ENCODE measurements around the gene GCDH. TPM values are rescaled to one million over a fixed set of nuclear protein-coding genes. Genes with fewer than 3 reads are reported as not detected.

The GCDH gene
- total RNA-seq, 3 donors from 2014 or later, result 24.2 to 27.2 (median 24.7) TPM

GRCh38 chr19:12875086-12875485 lies 15.9 kb upstream of the GCDH start:
- TF ChIP-seq, protein P1, sequence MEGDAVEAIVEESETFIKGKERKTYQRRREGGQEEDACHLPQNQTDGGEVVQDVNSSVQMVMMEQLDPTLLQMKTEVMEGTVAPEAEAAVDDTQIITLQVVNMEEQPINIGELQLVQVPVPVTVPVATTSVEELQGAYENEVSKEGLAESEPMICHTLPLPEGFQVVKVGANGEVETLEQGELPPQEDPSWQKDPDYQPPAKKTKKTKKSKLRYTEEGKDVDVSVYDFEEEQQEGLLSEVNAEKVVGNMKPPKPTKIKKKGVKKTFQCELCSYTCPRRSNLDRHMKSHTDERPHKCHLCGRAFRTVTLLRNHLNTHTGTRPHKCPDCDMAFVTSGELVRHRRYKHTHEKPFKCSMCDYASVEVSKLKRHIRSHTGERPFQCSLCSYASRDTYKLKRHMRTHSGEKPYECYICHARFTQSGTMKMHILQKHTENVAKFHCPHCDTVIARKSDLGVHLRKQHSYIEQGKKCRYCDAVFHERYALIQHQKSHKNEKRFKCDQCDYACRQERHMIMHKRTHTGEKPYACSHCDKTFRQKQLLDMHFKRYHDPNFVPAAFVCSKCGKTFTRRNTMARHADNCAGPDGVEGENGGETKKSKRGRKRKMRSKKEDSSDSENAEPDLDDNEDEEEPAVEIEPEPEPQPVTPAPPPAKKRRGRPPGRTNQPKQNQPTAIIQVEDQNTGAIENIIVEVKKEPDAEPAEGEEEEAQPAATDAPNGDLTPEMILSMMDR (IDR thresholded peaks at IDR 0.05), result no peak
- no peak for ATAC-seq
- DNase-seq, result no peak
- no peaks in the 10 kb centered on the region for H3K36me3 ChIP-seq (ENCODE audit: low read depth)
- no peak overlapping the region for H3K4me3 ChIP-seq
- H3K9me3 ChIP-seq, result no peaks in the 10 kb centered on the region
- intact Hi-C loops (cut with DNase I, micrococcal nuclease), result no loop called here
- peaks cover 3% of the 10 kb centered on the region for H3K4me1 ChIP-seq (ENCODE audit: low read depth)

- intact Hi-C loops (cut with DNase I, micrococcal nuclease), result loop anchor here in 1 of 2 donors (10.0 kb wide), 1 partner anchor 64 kb away; the partner anchor contains the start of gene RAD23A
- Histone ChIP-seq H3K4me1 (ENCODE audit: low read depth) (peaks cover 18% of the 10 kb centered on the region), H3K9me3 (peaks cover 8% of the 10 kb centered on the region), H3K4me3 (peak overlapping the region; percentile 63), H3K36me3 (ENCODE audit: low read depth) (no peaks in the 10 kb centered on the region)
- TF ChIP-seq, protein P1 (IDR thresholded peaks at IDR 0.05), result no peak
- peak in 2 of 3 donors; percentile 30 to 70 for DNase-seq
- ATAC-seq, result peak; percentile 16
These were observed 10.3 kb upstream of the GCDH start for GRCh38 chr19:12880551-12881171.

- intact Hi-C loops (cut with DNase I, micrococcal nuclease), result loop anchor here in 1 of 2 donors (10.0 kb wide), 1 partner anchor 64 kb away; the partner anchor contains the start of gene RAD23A
- H3K36me3 ChIP-seq (ENCODE audit: low read depth), result no peaks in the 10 kb centered on the region
- peaks cover 8% of the 10 kb centered on the region for H3K9me3 ChIP-seq
- DNase-seq (peak; percentile 95 to 98 (median 96)), ATAC-seq (peak; percentile 84)
- H3K4me1 ChIP-seq (ENCODE audit: low read depth), result peaks cover 18% of the 10 kb centered on the region
- H3K4me3 ChIP-seq, result peak within 1 kb of the TSS; percentile 63
- TF ChIP-seq, protein P1 (IDR thresholded peaks at IDR 0.05), result no peak
These were observed 9.7 kb upstream of the GCDH start, which contains the start of gene DNASE2 for GRCh38 chr19:12881172-12881808. Gene DNASE2, minus strand, starts transcription at chr19:12881449. Its CDS starts 74 bp downstream, at chr19:12881375.

- Histone ChIP-seq H3K36me3 (ENCODE audit: low read depth) (no peaks in the 10 kb centered on the region), H3K9me3 (peaks cover 8% of the 10 kb centered on the region), H3K4me3 (no peak overlapping the region), H3K4me1 (ENCODE audit: low read depth) (peaks cover 18% of the 10 kb centered on the region)
- TF ChIP-seq, protein P1 (IDR thresholded peaks at IDR 0.05), result no peak
- intact Hi-C loops (cut with DNase I, micrococcal nuclease), result loop anchor here in 1 of 2 donors (10.0 kb wide), 1 partner anchor 62 kb away; the partner anchor contains the start of gene RAD23A
- DNase-seq (no peak), ATAC-seq (no peak)
These were observed 8.4 kb upstream of the GCDH start for GRCh38 chr19:12882589-12882988.

GRCh38 chr19:12884202-12884601 lies 6.8 kb upstream of the GCDH start:
- TF ChIP-seq, protein P1 (IDR thresholded peaks at IDR 0.05), result no peak
- intact Hi-C loops (cut with DNase I, micrococcal nuclease), result loop anchor here in 1 of 2 donors (10.0 kb wide), 1 partner anchor 61 kb away; the partner anchor contains the start of gene RAD23A

More at GRCh38 chr19:12884202-12884601, 6.8 kb upstream of the GCDH start:
- DNase-seq (no peak), ATAC-seq (no peak)
- peaks cover 8% of the 10 kb centered on the region for H3K9me3 ChIP-seq
- peaks cover 18% of the 10 kb centered on the region for H3K4me1 ChIP-seq (ENCODE audit: low read depth)
- no peak overlapping the region for H3K4me3 ChIP-seq
- H3K36me3 ChIP-seq (ENCODE audit: low read depth), result no peaks in the 10 kb centered on the region
